Right lobe of liver (tissue), 4 donors: ENCODE measurements around the gene PTGFRN.

ENCODE experiments used
- POLR2A ChIP-seq: fragments of 450-650 bp; IDR thresholded peaks from one replicate; pipeline ENCODE4 v1.6.1; 2017; ENCODE audit warnings: antibody characterized with exemption, mild to moderate bottlenecking
- TF ChIP-seq, protein P1 (sequence below), 4 donors: fragments of 200-600 bp in 3 of 4; fragments of 450-650 bp in 1 of 4; IDR thresholded peaks; one replicate each; pipeline versions ENCODE4 v1.5.1 to v1.8.0; 2016 to 2022; ENCODE audit warnings: antibody characterized with exemption in 4 of 4, mild to moderate bottlenecking in 2 of 4
- donor health status: DM: no; HTN: no; CAD: no.
- donor health status: DM: no; HTN: no; CAD: no.
- donor health status: DM: no; HTN: yes; CAD: no.

DNA sequence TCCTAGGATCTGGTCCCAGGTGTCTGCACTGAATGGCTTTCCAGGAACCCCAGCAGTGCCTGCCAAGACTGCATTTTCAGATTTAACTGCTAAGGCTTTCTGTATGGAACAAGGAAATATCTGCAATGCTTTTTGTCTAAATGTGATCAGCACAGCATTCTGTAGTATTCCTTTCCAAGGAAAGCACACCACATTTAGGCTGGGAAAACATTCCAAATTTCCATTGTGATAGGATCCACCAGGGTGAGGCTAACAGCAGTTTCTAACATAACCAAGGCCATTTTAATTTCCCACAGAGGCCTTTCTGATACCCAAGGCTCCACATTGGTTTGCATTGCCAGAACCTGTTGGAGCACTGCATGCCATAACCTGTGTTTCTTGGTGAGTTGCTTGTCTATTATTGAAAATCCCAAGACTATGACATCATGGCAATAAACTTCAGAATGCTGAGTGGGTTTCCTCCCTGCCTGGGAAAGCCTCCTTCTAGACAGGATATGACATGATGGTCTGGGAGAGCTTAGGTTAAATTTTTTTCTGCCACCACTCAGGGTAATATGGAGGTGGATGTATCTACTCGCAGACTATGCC is 23.3 kb upstream of the PTGFRN start:
- TF ChIP-seq, protein P1, sequence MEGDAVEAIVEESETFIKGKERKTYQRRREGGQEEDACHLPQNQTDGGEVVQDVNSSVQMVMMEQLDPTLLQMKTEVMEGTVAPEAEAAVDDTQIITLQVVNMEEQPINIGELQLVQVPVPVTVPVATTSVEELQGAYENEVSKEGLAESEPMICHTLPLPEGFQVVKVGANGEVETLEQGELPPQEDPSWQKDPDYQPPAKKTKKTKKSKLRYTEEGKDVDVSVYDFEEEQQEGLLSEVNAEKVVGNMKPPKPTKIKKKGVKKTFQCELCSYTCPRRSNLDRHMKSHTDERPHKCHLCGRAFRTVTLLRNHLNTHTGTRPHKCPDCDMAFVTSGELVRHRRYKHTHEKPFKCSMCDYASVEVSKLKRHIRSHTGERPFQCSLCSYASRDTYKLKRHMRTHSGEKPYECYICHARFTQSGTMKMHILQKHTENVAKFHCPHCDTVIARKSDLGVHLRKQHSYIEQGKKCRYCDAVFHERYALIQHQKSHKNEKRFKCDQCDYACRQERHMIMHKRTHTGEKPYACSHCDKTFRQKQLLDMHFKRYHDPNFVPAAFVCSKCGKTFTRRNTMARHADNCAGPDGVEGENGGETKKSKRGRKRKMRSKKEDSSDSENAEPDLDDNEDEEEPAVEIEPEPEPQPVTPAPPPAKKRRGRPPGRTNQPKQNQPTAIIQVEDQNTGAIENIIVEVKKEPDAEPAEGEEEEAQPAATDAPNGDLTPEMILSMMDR (IDR thresholded peaks at IDR 0.05), result no peak
- no peak for TF ChIP-seq POLR2A
